Fibroblast of skin of scalp (primary cell): ENCODE data around the gene RPRD1A.
"Not testable (repeated sequence)": the region's sequence is repeated elsewhere in the genome, so short reads cannot be mapped to it uniquely, and the experiment has no call there.

Source experiments
- DNase-seq: peaks from one replicate; pipeline ENCODE4 v3.0.0-alpha.2; 2013

Gene RPRD1A

GRCh38 chr18:36077764-36078163 lies 10.4 kb upstream of the RPRD1A start:
- not testable (repeated sequence) for DNase-seq

GRCh38 chr18:36075862-36076587 lies 8.7 kb upstream of the RPRD1A start:
- DNase-seq, result peak; percentile 42

- DNase-seq, result no peak
These were observed 7.1 kb upstream of the RPRD1A start for GRCh38 chr18:36074435-36074834.

- DNase-seq, result no peak
These were observed 6.3 kb upstream of the RPRD1A start for GRCh38 chr18:36073676-36074075.

GRCh38 chr18:36072406-36072805 lies 5.0 kb upstream of the RPRD1A start:
- DNase-seq, result not testable (repeated sequence)

GRCh38 chr18:36066686-36067054 lies 689 bp downstream of the RPRD1A start:
- no peak for DNase-seq

- DNase-seq, result peak; percentile 3
These were observed 1.4 kb downstream of the RPRD1A start for GRCh38 chr18:36066001-36066400.

GRCh38 chr18:36064809-36065079 lies 2.6 kb downstream of the RPRD1A start:
- not testable (repeated sequence) for DNase-seq

- no peak for DNase-seq
These were observed 3.1 kb downstream of the RPRD1A start for GRCh38 chr18:36064027-36064808.

GRCh38 chr18:36058674-36059073 lies 8.7 kb downstream of the RPRD1A start:
- DNase-seq, result no peak

GRCh38 chr18:36051760-36052159 lies 15.6 kb downstream of the RPRD1A start:
- DNase-seq, result no peak

GRCh38 chr18:36050479-36050878 lies 16.9 kb downstream of the RPRD1A start:
- no peak for DNase-seq

- no peak for DNase-seq
These were observed 19.8 kb downstream of the RPRD1A start for GRCh38 chr18:36047521-36047920.

- no peak for DNase-seq
These were observed 20.5 kb downstream of the RPRD1A start for GRCh38 chr18:36046898-36047297.

- DNase-seq, result no peak
These were observed 21.9 kb downstream of the RPRD1A start for GRCh38 chr18:36045241-36045991.

- no peak for DNase-seq
These were observed 24.2 kb downstream of the RPRD1A start for GRCh38 chr18:36043153-36043552.

GRCh38 chr18:36041146-36041545 lies 26.2 kb downstream of the RPRD1A start:
- no peak for DNase-seq

GRCh38 chr18:36038102-36038663 lies 29.2 kb downstream of the RPRD1A start:
- no peak for DNase-seq

GRCh38 chr18:36035253-36035652 lies 32.1 kb downstream of the RPRD1A start:
- peak; percentile 29 for DNase-seq

- DNase-seq, result no peak
These were observed 33.0 kb downstream of the RPRD1A start for GRCh38 chr18:36034299-36034895.

- no peak for DNase-seq
These were observed 35.5 kb downstream of the RPRD1A start for GRCh38 chr18:36031903-36032302.

- no peak for DNase-seq
These were observed 36.0 kb downstream of the RPRD1A start for GRCh38 chr18:36031407-36031806.

- DNase-seq, result no peak
These were observed 38.5 kb downstream of the RPRD1A start for GRCh38 chr18:36028859-36029258.
